ENCODE results near the gene STC2. TPM values are rescaled to one million over a fixed set of nuclear protein-coding genes. Genes with fewer than 3 reads are reported as not detected.
A peak's percentile ranks its signal among the peaks of the same experiment; 100 is the strongest.

STC2 gene
- total and polyA plus RNA-seq, 2 experiments from 2014 or later = 26.6 to 27.8 TPM

DNA sequence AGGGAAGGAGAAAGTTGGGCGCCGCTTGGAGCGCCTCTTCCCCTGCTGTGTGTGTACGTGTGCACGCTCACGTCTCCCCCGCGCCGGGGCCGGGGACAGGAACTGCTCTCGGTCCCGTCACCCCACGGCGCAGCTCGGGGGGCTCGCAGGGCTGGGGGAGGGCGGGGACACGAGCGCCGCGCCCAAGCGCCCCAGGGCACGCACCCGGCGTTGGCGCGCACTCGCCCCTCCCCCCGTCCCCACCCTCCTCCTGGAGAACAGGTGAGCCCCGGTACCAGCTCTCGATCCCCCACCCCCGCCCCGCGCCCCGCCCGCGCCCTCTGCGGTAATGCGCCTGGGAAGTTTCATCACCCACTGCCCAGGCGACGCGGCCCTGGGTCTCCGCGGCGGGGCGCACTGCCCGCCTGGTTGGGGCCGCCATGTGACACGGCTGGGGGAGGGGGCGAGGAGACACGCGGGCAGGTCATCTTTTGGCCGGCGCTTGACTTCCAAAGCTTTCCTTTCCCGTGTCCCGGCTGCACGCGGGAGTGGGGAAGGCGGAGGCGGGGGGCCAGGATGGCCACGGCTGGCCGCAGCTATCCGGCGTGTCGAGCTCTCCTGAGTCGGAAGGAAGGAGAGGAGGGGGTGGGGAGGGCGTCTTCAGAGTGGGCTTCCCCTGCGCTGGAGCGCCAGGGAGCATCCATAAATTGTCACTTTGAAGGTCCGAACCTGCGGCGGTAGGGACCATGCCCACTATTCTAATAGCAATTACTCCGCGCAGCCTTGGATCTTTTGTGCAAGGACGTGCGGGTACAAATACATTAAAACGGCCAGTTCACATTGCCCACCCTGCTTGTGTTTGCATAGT is 1.5 kb upstream of the STC2 start:
- no peaks in the 10 kb centered on the region for H3K36me3 ChIP-seq (replicated peaks; ENCODE audit: insufficient read depth, low read depth)
- H3K4me2 ChIP-seq = peak overlapping the region; percentile 96
- TF ChIP-seq, protein P1, sequence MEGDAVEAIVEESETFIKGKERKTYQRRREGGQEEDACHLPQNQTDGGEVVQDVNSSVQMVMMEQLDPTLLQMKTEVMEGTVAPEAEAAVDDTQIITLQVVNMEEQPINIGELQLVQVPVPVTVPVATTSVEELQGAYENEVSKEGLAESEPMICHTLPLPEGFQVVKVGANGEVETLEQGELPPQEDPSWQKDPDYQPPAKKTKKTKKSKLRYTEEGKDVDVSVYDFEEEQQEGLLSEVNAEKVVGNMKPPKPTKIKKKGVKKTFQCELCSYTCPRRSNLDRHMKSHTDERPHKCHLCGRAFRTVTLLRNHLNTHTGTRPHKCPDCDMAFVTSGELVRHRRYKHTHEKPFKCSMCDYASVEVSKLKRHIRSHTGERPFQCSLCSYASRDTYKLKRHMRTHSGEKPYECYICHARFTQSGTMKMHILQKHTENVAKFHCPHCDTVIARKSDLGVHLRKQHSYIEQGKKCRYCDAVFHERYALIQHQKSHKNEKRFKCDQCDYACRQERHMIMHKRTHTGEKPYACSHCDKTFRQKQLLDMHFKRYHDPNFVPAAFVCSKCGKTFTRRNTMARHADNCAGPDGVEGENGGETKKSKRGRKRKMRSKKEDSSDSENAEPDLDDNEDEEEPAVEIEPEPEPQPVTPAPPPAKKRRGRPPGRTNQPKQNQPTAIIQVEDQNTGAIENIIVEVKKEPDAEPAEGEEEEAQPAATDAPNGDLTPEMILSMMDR (IDR thresholded peaks at IDR 0.05; ENCODE audit: poor library complexity) = peak; percentile 32
- TF ChIP-seq EZH2 (IDR thresholded peaks at IDR 0.05; ENCODE audit: borderline replicate concordance) (peak; percentile 60), EZH2phosphoT487 (IDR thresholded peaks at IDR 0.05; ENCODE audit: low read depth, severe bottlenecking, unreplicated experiment) (no peak)
- H3K9me2 ChIP-seq (replicated peaks; ENCODE audit: insufficient read depth) = no peaks in the 10 kb centered on the region
- peak overlapping the region; percentile 53 for H3K4me3 ChIP-seq
- DNase-seq (ENCODE audit: low spot score) = peak; percentile 81
- peak overlapping the region; percentile 77 for H2AFZ ChIP-seq
- 9% methylated on average over 21 of the region's 77 CpGs for WGBS (ENCODE audit: low lambda C conversion rate, missing lambda C conversion rate)
- H3K79me2 ChIP-seq = peaks cover 23% of the 10 kb centered on the region
- H3K27ac ChIP-seq = peak overlapping the region; percentile 94
- peaks cover 45% of the 10 kb centered on the region for H3K4me1 ChIP-seq (ENCODE audit: insufficient read depth)
- peaks cover 17% of the 10 kb centered on the region for H3K27me3 ChIP-seq
- no peaks in the 10 kb centered on the region for H3K9me3 ChIP-seq (ENCODE audit: low read depth)
- no peaks in the 10 kb centered on the region for H4K20me1 ChIP-seq (ENCODE audit: insufficient read depth, poor library complexity, severe bottlenecking)

GRCh38 chr5:173328844-173329490 is 753 bp upstream of the STC2 start:
- no peaks in the 10 kb centered on the region for H3K36me3 ChIP-seq (replicated peaks; ENCODE audit: insufficient read depth, low read depth)
- H2AFZ ChIP-seq = peak overlapping the region; percentile 77
- peaks cover 23% of the 10 kb centered on the region for H3K79me2 ChIP-seq
- H3K9me3 ChIP-seq (ENCODE audit: low read depth) = no peaks in the 10 kb centered on the region
- no peaks in the 10 kb centered on the region for H4K20me1 ChIP-seq (ENCODE audit: insufficient read depth, poor library complexity, severe bottlenecking)
- H3K27me3 ChIP-seq = peaks cover 17% of the 10 kb centered on the region
- peak; percentile 81 for DNase-seq (ENCODE audit: low spot score)
- peaks cover 51% of the 10 kb centered on the region for H3K4me1 ChIP-seq (ENCODE audit: insufficient read depth)
- H3K27ac ChIP-seq = peak overlapping the region; percentile 94
- peak overlapping the region; percentile 96 for H3K4me2 ChIP-seq
- 2% methylated on average over 29 of the region's 29 CpGs for WGBS (ENCODE audit: low lambda C conversion rate, missing lambda C conversion rate)
- TF ChIP-seq EZH2phosphoT487 (IDR thresholded peaks at IDR 0.05; ENCODE audit: low read depth, severe bottlenecking, unreplicated experiment) (no peak), EZH2 (IDR thresholded peaks at IDR 0.05; ENCODE audit: borderline replicate concordance) (no peak)
- TF ChIP-seq, protein P1 (IDR thresholded peaks at IDR 0.05; ENCODE audit: poor library complexity) = no peak
- peak overlapping the region; percentile 53 for H3K4me3 ChIP-seq
- H3K9me2 ChIP-seq (replicated peaks; ENCODE audit: insufficient read depth) = no peaks in the 10 kb centered on the region

DNA sequence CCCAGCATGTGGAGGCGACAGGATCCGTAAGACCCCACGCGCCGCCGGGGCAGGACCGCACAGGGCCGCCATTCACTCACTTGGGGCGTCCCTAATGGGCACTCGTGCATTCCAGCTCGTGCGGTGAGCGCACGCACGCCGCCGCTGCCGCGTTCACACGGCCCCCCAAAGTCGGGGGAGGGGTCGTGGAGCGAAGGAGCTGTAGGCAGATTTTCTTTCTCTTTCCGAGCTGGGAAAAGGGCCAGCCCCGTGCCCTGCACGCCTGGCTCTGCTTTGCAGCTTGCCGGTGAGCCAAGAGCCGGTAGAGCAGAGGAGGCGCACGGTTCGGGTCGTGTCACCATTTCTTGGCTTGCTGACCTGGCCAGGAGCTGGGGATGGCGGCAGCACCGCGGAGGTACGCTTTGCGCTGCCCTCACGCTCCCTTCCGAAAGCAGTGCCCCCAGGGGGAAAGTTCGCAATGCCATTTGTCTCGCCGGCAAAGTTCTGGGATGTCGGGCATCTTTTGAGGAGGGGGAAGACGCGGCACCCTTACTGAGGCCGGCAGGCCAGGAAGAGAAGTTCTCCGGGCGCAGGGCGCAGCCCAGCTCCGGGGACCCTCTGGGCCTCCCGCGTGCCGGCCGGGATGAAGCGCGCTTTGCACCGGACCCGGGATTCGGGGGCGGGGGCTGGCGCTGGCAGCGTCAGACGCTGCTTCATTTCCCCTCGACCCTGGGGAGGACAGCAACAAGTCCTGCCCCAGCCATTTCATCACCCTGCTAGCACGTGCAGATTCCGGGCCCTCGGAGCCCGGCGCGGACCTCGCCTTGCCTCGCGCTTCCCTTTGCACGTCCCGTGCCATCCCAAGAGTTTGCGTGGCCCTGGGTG is 898 bp downstream of the STC2 start:
- DNase-seq (ENCODE audit: low spot score) = peak; percentile 52
- Histone ChIP-seq H3K27me3 (peaks cover 17% of the 10 kb centered on the region), H4K20me1 (ENCODE audit: insufficient read depth, poor library complexity, severe bottlenecking) (no peaks in the 10 kb centered on the region), H3K4me3 (peak overlapping the region; percentile 53), H3K36me3 (replicated peaks; ENCODE audit: insufficient read depth, low read depth) (no peaks in the 10 kb centered on the region), H3K9me3 (ENCODE audit: low read depth) (no peaks in the 10 kb centered on the region), H3K79me2 (peaks cover 23% of the 10 kb centered on the region), H3K4me1 (ENCODE audit: insufficient read depth) (peaks cover 57% of the 10 kb centered on the region), H3K27ac (no peak overlapping the region), H3K4me2 (peak overlapping the region; percentile 96), H3K9me2 (replicated peaks; ENCODE audit: insufficient read depth) (no peaks in the 10 kb centered on the region), H2AFZ (peak overlapping the region; percentile 18)
- peak; percentile 69 for TF ChIP-seq EZH2 (IDR thresholded peaks at IDR 0.05; ENCODE audit: borderline replicate concordance)
- no peak for TF ChIP-seq EZH2phosphoT487 (IDR thresholded peaks at IDR 0.05; ENCODE audit: low read depth, severe bottlenecking, unreplicated experiment)
- WGBS (ENCODE audit: low lambda C conversion rate, missing lambda C conversion rate) = 2% methylated on average over 57 of the region's 76 CpGs

All from hepatocyte (in vitro differentiated cells).